ENCODE data around the gene FAM47B.

DNA sequence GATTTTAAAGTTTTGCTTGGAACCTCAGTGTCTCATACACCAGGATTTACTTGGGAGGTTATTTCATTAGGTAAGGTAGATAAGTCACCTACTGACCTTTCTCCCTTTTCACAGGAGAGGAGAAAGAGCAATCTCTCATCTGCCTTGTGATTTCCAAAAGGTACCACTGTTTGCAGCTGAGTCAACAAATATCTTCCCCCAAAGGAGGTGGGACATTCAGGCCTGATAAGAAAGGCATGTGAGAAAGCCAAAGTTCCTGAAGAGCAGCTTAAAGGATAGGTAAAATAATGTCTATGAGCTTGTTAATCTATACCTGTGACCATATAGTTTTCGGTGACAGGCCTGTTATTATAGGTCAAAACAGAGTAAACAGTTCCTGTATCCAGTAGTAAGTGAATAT lies 45.0 kb downstream of the FAM47B start:
- TF ChIP-seq, protein P1, sequence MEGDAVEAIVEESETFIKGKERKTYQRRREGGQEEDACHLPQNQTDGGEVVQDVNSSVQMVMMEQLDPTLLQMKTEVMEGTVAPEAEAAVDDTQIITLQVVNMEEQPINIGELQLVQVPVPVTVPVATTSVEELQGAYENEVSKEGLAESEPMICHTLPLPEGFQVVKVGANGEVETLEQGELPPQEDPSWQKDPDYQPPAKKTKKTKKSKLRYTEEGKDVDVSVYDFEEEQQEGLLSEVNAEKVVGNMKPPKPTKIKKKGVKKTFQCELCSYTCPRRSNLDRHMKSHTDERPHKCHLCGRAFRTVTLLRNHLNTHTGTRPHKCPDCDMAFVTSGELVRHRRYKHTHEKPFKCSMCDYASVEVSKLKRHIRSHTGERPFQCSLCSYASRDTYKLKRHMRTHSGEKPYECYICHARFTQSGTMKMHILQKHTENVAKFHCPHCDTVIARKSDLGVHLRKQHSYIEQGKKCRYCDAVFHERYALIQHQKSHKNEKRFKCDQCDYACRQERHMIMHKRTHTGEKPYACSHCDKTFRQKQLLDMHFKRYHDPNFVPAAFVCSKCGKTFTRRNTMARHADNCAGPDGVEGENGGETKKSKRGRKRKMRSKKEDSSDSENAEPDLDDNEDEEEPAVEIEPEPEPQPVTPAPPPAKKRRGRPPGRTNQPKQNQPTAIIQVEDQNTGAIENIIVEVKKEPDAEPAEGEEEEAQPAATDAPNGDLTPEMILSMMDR (IDR thresholded peaks at IDR 0.05), result no peak
- no peak for TF ChIP-seq POLR2A (IDR thresholded peaks at IDR 0.05)

Measured in lower leg skin (tissue), 3 donors.